AG08396 (cell line): ENCODE measurements around the gene ZNF354C.
"Not testable (repeated sequence)": the region's sequence is repeated elsewhere in the genome, so short reads cannot be mapped to it uniquely, and the experiment has no call there.

ENCODE experiments used
- DNase-seq: peaks from one replicate; pipeline ENCODE4 v3.0.0; 2012; ENCODE audit warnings: low spot score, mixed read lengths

The ZNF354C gene

GRCh38 chr5:179060116-179061008 is at the start of gene ZNF354C:
Gene ZNF354C (plus strand): TSS chr5:179060373. CDS start chr5:179062069, 1,696 bp downstream.
- peak; percentile 97 for DNase-seq

DNA sequence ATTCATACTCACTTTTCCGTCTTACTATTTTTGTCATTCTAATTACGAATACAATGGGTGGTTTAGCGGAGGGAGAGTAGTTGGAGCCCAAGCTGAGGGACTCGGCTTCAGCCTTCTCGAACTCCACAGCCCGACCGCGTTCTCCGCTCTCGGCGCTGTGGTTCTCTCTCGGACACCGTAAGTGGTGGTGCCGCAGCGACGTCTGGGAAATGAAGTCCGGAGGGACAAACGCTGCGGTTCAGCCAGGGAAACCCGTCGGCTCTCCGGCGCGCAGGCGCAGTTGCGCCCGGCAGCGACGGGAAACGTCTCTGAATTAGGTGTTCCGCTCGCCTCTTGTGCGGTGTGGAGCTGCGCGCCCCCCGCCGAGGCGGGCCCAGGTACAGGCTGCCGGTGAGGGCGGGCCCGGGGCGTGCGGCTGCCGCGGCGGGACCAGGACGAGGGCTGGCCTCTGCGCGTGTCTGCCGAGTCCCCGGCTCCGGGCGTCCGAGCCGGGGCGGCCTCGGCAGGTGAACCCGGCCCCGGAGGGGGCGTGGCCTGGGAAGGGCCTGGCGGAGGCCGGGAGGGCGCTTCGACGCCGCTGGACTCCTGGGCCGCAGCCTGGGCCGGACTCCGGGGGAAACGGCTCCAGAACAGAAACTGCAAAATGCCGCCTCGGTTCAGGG is 36.5 kb upstream of the ZNF354C start, which contains the start of gene ZNF879:
Gene ZNF879, plus strand, starts transcription at position 277 of the 662 bp plus-strand sequence. CDS start 1,201 bp downstream, outside the sequence.
- peak; percentile 97 for DNase-seq

- no peak for DNase-seq
Measured at GRCh38 chr5:179033004-179033580, 27.1 kb upstream of the ZNF354C start.

GRCh38 chr5:179044765-179045164 is 15.4 kb upstream of the ZNF354C start:
- no peak for DNase-seq

GRCh38 chr5:179051784-179052183 is 8.4 kb upstream of the ZNF354C start:
- no peak for DNase-seq

DNA sequence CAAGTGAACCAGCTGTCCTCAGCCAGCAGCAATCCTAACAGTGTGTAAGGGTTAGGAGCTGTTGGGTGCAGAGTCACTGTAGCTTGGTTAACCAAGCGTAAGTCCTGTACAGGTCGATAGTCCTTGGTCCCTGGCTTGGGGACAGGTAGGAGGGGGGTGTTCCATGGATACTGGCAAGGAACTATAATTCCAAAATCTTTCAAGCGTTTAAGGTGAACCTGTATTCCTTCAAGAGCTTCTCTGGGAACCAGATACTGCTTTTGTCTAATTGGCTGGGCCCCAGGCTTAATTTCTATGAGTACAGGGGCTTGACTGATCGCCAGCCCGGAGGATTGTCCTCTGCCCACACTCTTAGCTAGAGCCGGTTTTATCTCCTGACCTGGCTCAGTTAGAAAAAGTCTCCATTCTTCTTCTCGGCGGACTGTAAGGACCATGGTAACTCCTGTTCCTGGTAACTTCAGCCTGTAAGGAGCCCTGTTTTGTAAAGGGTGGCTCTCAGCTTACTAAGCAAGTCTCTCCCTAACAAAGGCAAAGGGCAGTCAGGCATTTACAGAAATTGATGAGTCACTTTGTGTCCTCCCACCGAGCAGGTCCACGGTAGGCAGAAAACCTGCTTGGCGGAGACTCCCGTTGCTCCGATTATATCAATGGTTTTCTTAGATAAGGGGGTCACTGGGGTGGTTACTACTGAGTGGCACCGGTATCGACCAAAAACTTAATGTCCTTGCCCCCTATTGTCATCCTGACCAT is 6.0 kb upstream of the ZNF354C start:
- DNase-seq = no peak

GRCh38 chr5:179054876-179055275 is 5.3 kb upstream of the ZNF354C start:
- no peak for DNase-seq

- no peak for DNase-seq
Measured at GRCh38 chr5:179055436-179055835, 4.7 kb upstream of the ZNF354C start.

- no peak for DNase-seq
Measured at GRCh38 chr5:179055841-179056240, 4.3 kb upstream of the ZNF354C start.

GRCh38 chr5:179061025-179061424 is 852 bp downstream of the ZNF354C start:
- DNase-seq = no peak

GRCh38 chr5:179065703-179066102 is 5.5 kb downstream of the ZNF354C start:
- no peak for DNase-seq

GRCh38 chr5:179079165-179079987 is 19.2 kb downstream of the ZNF354C start:
- no peak for DNase-seq

- DNase-seq = no peak
Measured at GRCh38 chr5:179080724-179081123, 20.6 kb downstream of the ZNF354C start.

DNA sequence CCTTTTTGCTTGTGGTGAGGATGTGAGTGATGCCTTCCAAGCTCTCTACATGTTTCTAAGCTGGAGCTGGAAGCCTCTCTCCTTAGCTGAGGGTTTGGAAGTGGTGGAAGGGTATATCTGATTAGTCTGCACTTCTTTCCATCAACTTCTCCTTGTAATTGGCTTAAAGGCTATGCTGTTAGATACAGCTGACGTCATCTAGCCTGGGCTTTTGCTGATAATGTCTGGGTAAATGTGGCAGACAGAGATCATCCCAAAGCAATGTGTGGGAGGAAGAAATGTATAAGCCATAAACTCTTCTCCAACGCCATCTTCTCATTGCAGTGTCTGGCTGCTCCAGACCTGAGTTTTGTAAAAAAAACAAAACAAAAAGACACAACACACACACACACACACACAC is 29.3 kb downstream of the ZNF354C start:
- no peak for DNase-seq

- DNase-seq = not testable (repeated sequence)
Measured at GRCh38 chr5:179101282-179101681, 41.1 kb downstream of the ZNF354C start.

- DNase-seq = no peak
Measured at GRCh38 chr5:179110528-179110927, 50.4 kb downstream of the ZNF354C start.

- no peak for DNase-seq
Measured at GRCh38 chr5:179111267-179112207, 51.4 kb downstream of the ZNF354C start.

DNA sequence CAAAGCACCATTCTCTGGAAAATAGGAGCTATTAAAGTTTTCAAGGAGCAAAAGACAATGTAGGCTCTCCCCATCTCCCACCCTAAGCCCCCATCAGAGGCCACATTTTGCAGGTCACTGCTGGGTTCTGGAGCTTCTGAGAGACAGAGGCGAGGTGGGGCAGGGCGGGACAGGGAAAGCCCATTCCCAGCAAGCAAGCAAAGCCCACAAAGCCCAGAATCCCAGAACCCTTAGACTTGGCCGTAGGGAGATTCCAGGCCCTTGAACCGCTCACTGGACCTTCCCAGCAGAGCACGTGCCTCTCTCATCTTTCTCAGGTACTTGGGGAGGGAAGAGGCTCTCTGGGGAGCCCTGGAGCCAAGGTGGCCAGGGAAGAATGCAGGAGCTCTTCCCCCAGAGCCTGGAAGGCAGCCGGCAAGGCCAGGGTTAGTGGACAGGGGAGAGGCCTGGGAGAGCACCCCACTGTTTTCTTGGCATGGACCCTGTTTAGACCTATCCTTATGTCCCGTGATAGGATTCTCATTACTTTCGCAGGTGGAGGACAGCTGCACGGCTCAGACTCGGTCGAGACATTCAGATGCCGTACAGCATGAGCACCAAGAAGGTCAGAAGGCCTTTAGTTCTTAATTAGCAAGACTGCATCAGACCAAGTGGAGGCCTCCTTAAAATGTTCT is 52.4 kb downstream of the ZNF354C start:
- DNase-seq = no peak

DNA sequence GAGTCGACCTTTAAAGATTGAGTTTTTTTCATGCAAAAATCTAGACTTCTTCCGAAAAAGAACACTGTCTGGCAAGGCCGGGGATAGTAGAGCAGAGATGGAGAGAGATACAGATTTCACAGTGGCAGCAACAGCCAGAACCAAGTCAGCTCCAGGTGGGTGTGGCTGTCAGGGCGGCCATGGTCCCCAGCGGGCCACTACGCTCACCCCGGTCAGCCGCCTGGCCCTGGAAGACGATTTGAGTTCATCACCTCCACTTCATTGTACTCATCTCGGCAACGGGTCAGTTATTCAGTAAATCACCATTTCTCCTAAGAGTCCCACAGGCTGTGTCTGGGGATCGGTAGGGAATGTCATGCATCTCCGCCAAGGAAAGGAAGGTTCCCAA is 53.0 kb downstream of the ZNF354C start:
- DNase-seq = no peak
